Glomerular visceral epithelial cell (primary cell): Measurements from ENCODE around the gene PAX2.

Source experiments
- DNase-seq: peaks from one replicate; pipeline ENCODE4 v3.0.0-alpha.2; 2016; ENCODE audit errors: extremely low spot score

The PAX2 gene

DNA sequence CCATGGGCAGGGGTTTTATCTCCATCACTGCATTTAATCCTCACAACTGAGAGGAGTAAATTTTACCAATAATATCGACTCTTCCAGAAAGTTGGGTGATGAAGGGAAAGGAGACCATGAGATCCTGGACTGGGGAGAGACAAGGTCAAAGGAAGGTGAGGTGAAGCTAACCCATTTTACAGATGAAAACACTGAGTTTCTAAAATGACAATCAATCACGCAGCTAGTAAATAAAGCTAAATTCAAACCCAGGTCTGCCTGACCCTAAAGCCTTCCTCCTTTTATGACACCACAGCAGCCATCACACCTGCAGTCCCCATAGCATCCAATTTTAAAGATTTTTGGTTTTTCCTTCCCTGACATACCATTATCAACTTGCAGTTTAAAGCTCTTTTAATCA lies 103.4 kb downstream of the PAX2 start:
- DNase-seq, result no peak

DNA sequence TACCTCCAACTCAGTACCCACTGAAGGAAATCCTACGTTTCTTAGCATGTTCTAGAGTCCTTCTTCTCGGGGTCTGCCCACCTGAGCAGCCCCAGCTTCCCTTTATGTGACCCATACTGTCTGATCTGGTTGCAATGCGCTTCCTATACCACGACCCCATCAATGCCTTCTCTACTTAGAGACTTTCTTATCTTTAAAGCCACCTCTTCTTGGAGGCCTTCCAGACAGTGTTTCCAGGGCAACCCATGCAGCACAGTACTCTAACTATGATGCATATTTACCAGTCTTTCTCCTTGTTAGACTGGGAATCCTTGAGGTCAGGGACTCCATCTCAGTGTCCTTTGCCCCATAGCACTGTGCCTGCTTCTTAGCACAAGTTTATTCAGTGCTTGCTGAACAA lies 112.9 kb downstream of the PAX2 start:
- DNase-seq, result no peak

DNA sequence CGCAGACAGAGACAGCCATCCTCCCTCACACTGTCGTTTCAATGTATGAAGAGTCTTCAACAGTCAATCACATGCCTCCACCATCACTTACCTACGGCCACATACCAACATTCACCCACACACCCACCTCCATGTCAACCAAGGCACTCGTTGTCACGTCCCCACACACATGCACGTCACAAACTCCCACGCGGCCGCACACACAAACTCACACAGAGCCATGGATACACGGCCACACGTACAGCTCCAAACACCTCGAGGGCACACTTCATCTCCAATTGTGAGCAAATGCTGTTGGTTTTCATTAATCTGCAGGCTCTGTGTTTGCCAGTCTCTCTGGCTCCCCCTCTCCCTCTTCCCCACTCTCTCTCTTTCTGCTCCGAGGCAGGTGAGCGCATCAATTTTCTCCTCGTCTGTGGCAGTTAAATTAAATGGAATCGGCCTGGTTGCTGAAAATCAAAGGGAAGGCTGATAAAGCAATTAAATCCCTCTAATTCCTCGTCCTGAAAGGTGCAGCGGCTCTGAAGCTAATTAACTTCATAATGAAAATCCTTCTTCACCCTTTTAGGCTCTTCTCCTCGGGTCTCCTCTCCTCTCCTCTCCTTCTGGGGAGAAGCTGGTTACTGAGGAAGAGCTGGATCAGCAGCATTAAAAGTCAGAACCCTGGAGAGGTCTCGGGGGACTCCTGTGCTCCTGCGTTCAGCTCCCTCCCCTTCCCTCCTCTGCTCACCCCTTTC lies 113.5 kb downstream of the PAX2 start:
- DNase-seq, result no peak

GRCh38 chr10:100859484-100859763 lies 114.0 kb downstream of the PAX2 start:
- no peak for DNase-seq

GRCh38 chr10:100863433-100863832 lies 118.1 kb downstream of the PAX2 start:
- no peak for DNase-seq

DNA sequence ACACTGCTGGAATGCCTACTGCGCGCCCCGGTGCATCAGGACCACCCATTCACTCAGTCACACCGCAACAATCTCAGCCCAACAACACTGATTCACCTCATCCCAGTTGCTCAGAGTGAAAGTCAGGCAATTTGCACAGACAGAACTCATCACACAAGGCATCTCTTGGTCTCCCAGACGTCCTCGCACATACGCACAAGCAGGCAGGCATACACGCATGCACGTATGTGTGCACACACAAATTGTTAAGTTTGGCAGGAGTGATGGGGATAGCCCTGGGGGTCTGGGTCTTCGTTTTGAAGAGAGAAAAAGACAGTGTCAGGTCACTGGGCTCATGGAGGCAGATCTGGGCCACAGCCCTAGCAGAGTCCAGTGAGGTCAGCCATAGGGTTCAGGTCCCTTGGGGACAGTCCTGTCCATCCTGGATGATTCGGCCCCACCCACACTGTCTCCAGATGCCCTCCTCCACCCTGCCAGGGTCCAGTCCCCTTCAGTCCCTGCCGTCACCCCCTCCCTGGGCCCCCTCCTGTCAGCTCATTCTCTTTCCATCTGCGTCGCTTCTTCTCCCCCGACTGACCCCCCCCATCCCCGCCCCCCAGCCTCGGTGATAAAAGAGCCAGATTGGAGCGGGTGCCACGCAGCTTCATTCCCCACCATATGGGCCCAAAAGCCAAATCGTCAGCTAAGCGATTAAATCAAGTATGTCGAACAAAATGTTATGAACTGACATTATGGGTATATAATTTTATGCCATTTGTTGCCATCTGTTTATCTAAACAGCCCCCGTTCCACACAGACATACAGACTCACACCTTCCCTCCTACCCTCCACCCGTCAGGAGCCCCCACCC lies 118.9 kb downstream of the PAX2 start:
- DNase-seq, result no peak

- no peak for DNase-seq
Observed at GRCh38 chr10:100864978-100865377, 119.6 kb downstream of the PAX2 start.

DNA sequence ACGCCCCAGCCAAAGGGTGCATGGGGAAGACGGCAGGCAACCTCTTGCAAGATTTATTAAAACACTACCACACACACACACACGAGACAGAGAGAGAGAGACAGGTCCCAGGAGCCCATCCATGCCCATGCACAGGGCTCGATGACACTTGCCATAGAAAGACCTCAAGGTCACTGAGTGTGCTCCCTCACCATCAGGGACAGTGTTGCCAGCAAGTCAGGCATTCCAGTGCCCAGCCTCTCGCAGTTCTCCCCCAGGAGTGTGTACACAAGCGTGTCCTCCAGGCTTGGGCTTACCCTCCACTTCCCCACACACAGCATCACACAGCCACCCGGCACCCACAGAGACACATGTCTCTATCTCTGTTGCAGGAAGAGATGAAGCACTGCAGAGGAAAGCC lies 120.6 kb downstream of the PAX2 start:
- no peak for DNase-seq

- no peak for DNase-seq
Observed at GRCh38 chr10:100866575-100867098, 121.3 kb downstream of the PAX2 start.

- no peak for DNase-seq
Observed at GRCh38 chr10:100867261-100867963, 122.0 kb downstream of the PAX2 start.

DNA sequence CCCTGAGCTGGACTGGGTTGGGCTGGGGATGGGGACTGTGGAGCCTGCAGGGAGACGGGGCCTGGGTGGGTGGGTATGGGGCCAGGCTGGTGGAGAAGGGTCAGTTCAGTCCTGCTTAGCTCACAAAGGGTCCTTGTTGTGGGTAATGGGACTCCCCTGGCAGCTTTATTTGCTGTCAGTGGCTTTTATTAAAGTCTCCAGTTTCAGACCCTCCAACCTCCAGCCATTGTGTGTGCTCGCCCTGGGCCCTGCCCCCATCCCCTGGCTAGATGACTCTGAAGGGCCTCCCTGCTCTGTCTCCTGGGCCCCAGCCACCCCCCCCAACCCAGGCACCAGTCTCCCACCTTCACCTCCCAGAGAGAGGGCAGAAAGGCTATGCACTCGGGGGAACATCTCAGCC lies 123.0 kb downstream of the PAX2 start:
- DNase-seq, result no peak

DNA sequence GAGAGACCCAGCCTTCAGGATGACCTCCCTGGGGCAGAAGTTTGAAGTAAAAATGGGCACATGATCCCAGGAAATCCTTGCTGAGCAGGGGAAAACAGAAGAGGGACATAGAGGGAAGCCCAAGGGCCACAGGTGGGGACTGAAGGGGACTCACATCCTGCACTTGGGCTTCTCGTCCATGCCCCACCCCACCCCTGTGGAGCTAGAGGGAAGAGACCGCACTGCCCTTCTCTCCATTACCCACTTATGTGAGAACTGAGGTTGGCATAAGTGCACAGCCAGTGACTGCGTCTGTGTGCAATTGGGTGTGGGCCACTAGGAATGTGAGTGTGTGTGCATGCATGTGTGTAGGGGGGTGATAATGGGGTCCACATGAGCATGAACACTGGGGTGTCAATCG lies 124.0 kb downstream of the PAX2 start:
- DNase-seq, result no peak

DNA sequence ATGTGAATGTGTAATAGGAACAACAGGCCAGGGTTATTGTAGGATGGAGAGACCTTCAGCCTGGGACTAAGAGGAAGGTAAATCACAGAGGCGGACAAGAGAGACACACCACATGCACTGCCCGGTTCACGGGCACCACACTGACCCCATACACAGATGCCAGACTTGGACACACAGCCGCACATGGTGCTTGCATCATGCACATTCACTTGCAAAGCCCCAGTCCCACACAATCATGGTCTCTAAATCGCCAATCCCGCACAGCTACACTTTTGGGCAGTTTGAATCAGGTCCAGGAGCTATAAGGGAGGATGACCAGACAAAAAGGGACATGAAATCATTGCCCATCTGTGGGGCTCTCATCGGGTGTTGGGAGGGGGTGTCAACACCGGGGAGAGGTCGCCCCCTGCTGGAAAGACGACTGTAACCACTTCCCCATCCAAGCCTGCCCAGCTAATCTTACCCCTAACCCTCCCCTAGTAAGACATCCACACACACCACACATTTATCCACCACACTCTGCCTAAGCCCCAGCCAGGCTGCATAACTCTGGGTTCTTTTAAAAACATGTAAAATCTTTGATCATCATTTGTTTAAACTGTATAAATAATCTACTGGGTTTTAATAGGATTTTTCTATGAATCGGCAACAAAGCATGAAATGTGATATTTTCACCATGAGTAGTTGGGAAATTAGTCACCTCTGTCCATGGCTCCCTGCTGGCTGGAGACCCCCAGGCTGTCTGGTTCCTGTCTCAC lies 126.8 kb downstream of the PAX2 start:
- peak; percentile 62 for DNase-seq

- no peak for DNase-seq
Observed at GRCh38 chr10:100873146-100873826, 127.9 kb downstream of the PAX2 start.

DNA sequence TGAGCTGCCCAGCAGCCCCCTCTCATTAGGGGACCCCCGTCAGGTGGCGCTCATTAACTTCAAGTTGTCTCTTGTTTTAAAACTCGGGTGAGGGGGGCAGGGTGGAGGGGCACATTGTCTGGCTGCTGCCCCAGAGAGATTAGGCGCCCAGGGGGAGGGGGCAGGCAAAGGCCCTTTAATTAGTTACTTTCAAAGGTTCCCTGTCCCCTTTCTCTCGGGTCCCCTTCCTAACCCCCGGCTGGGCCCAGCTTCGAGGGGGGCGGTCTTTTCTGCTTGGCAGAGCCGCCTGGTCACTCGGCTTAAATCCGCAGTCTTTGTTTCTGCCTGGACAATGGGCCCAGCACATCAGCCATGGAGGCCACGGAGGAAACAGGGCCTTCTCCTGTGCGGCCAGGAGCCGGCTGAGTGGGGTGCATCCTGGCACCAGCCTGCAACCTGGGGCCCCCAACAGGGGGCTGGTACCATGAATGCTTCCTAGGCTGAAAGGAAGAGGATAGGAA lies 128.5 kb downstream of the PAX2 start:
- DNase-seq, result no peak

- no peak for DNase-seq
Observed at GRCh38 chr10:100874702-100875483, 129.5 kb downstream of the PAX2 start.

- no peak for DNase-seq
Observed at GRCh38 chr10:100875484-100876166, 130.2 kb downstream of the PAX2 start.

DNA sequence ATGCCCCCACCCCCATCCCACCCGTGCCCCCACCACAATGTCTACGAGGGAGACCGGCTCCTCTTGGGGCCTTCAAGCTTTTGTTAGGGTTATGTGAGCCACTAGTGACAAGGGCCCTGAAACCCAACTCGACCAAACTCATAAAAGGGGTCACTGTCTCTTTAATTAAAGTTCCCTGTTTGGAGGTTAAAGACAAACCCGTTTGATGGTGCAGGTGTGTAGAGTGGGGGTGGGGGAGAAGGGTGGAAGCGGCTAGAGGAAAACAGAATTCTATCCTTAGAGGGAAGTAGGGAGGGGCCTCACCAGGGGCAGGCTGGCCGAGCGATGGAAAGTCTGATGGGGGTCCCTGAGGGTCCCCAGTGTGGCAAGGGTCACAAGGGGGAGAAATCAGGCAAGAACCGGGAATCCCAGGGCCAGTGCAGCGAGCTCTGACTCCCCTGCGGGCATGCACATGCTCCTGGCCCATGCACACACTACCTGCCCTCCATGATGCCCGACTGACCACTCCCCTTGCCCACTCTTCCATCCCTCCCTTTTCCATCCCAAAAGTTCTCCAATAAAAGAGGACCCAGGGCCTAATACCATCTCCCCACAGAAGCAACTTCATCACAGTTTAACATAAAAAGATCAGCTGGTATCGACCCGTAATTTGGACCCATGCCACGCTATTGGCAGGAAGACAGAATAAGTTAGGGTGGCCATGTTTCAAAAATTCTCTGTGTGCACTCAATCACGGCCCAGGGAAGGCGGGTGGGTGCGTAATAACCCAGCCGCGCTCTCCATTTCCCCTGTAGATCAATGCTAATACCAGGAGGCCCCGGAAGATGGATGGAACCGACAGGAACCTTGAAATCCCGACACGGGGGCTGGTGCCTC lies 131.4 kb downstream of the PAX2 start:
- no peak for DNase-seq

DNA sequence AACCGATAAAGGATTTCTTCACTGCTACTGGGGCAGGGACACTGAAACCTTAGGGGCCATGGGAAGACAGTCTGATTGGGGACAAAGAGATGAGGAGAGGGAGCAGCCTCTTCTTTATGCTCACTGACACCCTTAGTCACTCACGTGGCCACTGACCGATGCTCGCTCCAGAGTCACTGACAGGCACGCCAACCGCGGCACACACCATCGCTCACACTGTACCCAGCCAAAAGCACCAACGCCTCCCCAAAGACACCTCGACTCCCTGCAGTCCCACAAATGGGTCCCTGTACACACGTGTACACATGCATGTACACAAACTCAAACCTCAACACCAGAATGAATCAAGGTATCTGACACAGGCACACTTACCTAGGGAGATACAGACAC lies 132.1 kb downstream of the PAX2 start:
- DNase-seq, result no peak
